Loucy (cell line): ENCODE measurements around the gene NRIP2.
"Not testable (repeated sequence)": the region's sequence is repeated elsewhere in the genome, so short reads cannot be mapped to it uniquely, and the experiment has no call there.

Source experiments
- H2AFZ ChIP-seq: fragments of 200-600 bp; sonication (generic); 2 replicates; pipeline ENCODE4 v1.6.0; 2016; ENCODE audit warnings: antibody characterized with exemption, mild to moderate bottlenecking, low read length, moderate library complexity
- H3F3A ChIP-seq: fragments of 200-600 bp; 2 replicates; pipeline ENCODE4 v1.6.0; 2016; ENCODE audit warnings: antibody characterized with exemption, low read depth, mild to moderate bottlenecking
- H3K27me3 ChIP-seq: fragments of 200-600 bp; sonication (generic); 2 replicates; pipeline ENCODE4 v1.6.1; 2014; ENCODE audit warnings: low read length, mild to moderate bottlenecking; ENCODE audit not compliant: insufficient read depth, poor library complexity, severe bottlenecking
- H3K36me3 ChIP-seq: fragments of 200-600 bp; sonication (generic); 2 replicates; pipeline ENCODE4 v1.6.1; 2016; ENCODE audit warnings: low read length; ENCODE audit not compliant: insufficient read depth
- H3K4me1 ChIP-seq: fragments of 200-600 bp; sonication (generic); 2 replicates; pipeline ENCODE4 v1.5.1; 2014; ENCODE audit warnings: low read length, mild to moderate bottlenecking; ENCODE audit not compliant: insufficient read depth, poor library complexity, severe bottlenecking
- H3K4me2 ChIP-seq: fragments of 200-600 bp; sonication (generic); 2 replicates; pipeline ENCODE4 v1.6.0; 2014; ENCODE audit warnings: antibody characterized with exemption, low read length, low read depth, mild to moderate bottlenecking; ENCODE audit not compliant: poor library complexity, severe bottlenecking
- H3K4me3 ChIP-seq: fragments of 200-600 bp; sonication (generic); 2 replicates; pipeline ENCODE4 v1.5.1; 2014; ENCODE audit warnings: low read length, mild to moderate bottlenecking, mixed read lengths; ENCODE audit not compliant: poor library complexity, severe bottlenecking
- H3K79me2 ChIP-seq: fragments of 200-600 bp; sonication (generic); 2 replicates; pipeline ENCODE4 v1.6.1; 2014; ENCODE audit warnings: low read length; ENCODE audit not compliant: insufficient read depth
- H3K9ac ChIP-seq: fragments of 200-600 bp; sonication (generic); 2 replicates; pipeline ENCODE4 v1.6.0; 2014; ENCODE audit warnings: mild to moderate bottlenecking, low read depth, low read length, moderate library complexity; ENCODE audit not compliant: poor library complexity, severe bottlenecking
- H3K9me2 ChIP-seq: fragments of 200-600 bp; sonication (generic); replicated peaks from 2 replicates; pipeline ENCODE4 v1.6.1; 2016; ENCODE audit warnings: low read depth, low read length, mixed read lengths
- H3K9me3 ChIP-seq: fragments of 200-600 bp; sonication (generic); 2 replicates; pipeline ENCODE4 v1.6.1; 2014; ENCODE audit warnings: mild to moderate bottlenecking, antibody characterized with exemption, low read length, low read depth; ENCODE audit not compliant: insufficient read depth
- H4K20me1 ChIP-seq: fragments of 200-600 bp; sonication (generic); 2 replicates; pipeline ENCODE4 v1.6.0; 2014; ENCODE audit warnings: antibody characterized with exemption, low read length, mild to moderate bottlenecking; ENCODE audit not compliant: insufficient read depth, poor library complexity, severe bottlenecking
- EZH2phosphoT487 ChIP-seq: fragments of 200-600 bp; IDR thresholded peaks from 2 replicates; pipeline ENCODE4 v1.6.1; 2018; ENCODE audit warnings: antibody characterized with exemption, mild to moderate bottlenecking, moderate library complexity, borderline replicate concordance
- TF ChIP-seq, protein P1 (sequence below): fragments of 200-600 bp; sonication (generic); conservative IDR thresholded peaks from 2 replicates; pipeline ENCODE4 v1.5.1; 2014; ENCODE audit warnings: mild to moderate bottlenecking, antibody characterized with exemption, low read length

Gene NRIP2

DNA sequence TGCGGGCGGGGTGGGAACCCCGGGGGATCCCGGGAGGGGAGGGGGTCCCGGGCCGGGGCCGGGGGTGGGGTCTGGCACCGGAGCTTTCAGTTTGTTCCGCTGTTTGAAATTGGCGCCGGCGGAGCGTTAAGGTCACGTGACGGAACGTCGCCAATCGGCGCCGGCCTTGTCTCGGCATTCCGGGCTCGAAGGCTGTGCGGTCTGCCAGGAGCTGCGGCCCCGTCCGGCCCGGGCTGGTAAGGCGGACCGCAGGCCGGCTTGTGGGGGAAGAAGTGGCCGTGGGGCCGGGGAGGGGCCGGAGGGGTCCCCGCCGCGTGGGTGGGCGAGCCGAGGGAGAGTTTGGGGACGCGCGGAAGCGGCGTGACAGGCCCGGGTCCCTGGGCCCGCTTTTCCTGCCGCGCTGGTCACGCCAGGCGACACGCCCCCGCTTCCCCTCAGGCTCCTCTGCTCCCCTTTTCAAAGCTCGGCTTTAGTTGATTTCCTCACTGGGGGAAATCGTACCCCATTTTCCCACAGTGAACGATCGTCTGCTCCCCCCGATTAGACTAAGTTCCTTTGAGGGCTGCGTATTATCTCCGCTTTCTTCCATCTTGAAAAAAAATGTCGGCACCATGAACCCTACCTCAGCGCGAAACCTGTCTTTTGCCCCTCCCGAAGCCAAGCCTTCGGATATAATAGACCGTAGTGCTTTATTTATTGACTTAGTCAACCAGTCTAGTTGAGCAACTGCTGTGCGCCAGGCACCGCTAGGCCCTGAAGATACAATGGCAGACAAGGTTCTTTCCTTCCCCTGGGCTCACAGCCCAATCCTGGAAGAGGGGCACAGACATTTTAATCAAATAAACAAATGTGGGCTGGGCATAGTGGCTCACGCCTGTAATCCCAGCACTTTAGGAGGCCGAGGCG is 42.5 kb upstream of the NRIP2 start, which contains the start of the genes FOXM1 and RHNO1:
FOXM1 (minus strand) TSS at position 128 of the 906 bp plus-strand sequence. CDS start 2,696 bp downstream, outside the sequence.
RHNO1 (plus strand) TSS at position 177 of the 906 bp plus-strand sequence. CDS start 8,144 bp downstream, outside the sequence.
- Histone ChIP-seq H3K79me2 (peaks cover 97% of the 10 kb centered on the region), H3K36me3 (peaks cover 12% of the 10 kb centered on the region; the same call in 1 of the 2 replicates), H3K27me3 (no peaks in the 10 kb centered on the region)

DNA sequence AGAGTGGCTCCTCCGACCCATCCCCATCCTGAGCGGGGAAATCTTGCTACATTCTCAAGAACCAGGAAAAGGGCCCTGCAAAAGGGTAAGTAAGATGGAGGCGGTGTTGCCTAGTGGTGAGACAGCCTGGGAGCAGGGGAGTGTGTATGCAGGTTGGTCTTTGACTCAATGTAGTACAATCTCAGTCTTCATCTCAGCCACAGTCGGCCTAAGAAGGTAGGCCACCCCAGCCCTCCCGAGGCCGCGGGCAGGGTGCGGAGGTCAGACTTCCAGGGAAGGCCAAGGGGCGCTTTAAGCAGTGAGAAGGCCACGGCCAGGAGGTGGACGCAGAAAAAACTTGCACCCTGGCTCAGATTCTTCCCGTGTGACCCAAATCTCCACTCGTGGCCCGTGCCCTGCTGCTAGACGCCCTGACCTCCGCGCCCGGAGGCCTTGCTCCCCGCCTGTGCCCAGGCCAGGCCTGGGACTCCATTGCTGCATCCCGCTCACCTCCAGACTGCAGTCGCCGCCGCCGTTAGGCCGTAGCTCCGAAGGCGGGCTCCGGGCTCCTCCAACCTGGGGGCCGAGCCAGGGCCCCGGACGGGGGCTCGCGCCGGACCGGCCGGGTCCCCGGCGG is 41.7 kb upstream of the NRIP2 start:
- H3K4me2 ChIP-seq: peak overlapping the region; percentile 87
- TF ChIP-seq, protein P1, sequence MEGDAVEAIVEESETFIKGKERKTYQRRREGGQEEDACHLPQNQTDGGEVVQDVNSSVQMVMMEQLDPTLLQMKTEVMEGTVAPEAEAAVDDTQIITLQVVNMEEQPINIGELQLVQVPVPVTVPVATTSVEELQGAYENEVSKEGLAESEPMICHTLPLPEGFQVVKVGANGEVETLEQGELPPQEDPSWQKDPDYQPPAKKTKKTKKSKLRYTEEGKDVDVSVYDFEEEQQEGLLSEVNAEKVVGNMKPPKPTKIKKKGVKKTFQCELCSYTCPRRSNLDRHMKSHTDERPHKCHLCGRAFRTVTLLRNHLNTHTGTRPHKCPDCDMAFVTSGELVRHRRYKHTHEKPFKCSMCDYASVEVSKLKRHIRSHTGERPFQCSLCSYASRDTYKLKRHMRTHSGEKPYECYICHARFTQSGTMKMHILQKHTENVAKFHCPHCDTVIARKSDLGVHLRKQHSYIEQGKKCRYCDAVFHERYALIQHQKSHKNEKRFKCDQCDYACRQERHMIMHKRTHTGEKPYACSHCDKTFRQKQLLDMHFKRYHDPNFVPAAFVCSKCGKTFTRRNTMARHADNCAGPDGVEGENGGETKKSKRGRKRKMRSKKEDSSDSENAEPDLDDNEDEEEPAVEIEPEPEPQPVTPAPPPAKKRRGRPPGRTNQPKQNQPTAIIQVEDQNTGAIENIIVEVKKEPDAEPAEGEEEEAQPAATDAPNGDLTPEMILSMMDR: no peak
- TF ChIP-seq EZH2phosphoT487: no peak
- H3K4me1 ChIP-seq: peaks cover 43% of the 10 kb centered on the region
- H3K9me3 ChIP-seq: no peaks in the 10 kb centered on the region
- no peaks in the 10 kb centered on the region for H3K9me2 ChIP-seq
- no peaks in the 10 kb centered on the region for H3F3A ChIP-seq
- H3K36me3 ChIP-seq: peaks cover 17% of the 10 kb centered on the region; the same call in 1 of the 2 replicates
- H3K27me3 ChIP-seq: no peaks in the 10 kb centered on the region
- H3K79me2 ChIP-seq: peaks cover 97% of the 10 kb centered on the region
- H4K20me1 ChIP-seq: peaks cover 17% of the 10 kb centered on the region
- peak overlapping the region; percentile 92 for H3K9ac ChIP-seq
- H2AFZ ChIP-seq: peak overlapping the region; percentile 74
- H3K4me3 ChIP-seq: peak overlapping the region; percentile 91

More for the DNA sequence above, 42.5 kb upstream of the NRIP2 start, which contains the start of the genes FOXM1 and RHNO1:
- Histone ChIP-seq H4K20me1 (peaks cover 17% of the 10 kb centered on the region), H2AFZ (peak within 1 kb of the TSS; percentile 74), H3K9me2 (no peaks in the 10 kb centered on the region), H3K4me3 (peak within 1 kb of the TSS; percentile 91), H3K4me1 (peaks cover 40% of the 10 kb centered on the region), H3F3A (no peaks in the 10 kb centered on the region), H3K4me2 (peak within 1 kb of the TSS; percentile 87), H3K9ac (peak within 1 kb of the TSS; percentile 92), H3K9me3 (no peaks in the 10 kb centered on the region)
- TF ChIP-seq EZH2phosphoT487: no peak
- TF ChIP-seq, protein P1: no peak

DNA sequence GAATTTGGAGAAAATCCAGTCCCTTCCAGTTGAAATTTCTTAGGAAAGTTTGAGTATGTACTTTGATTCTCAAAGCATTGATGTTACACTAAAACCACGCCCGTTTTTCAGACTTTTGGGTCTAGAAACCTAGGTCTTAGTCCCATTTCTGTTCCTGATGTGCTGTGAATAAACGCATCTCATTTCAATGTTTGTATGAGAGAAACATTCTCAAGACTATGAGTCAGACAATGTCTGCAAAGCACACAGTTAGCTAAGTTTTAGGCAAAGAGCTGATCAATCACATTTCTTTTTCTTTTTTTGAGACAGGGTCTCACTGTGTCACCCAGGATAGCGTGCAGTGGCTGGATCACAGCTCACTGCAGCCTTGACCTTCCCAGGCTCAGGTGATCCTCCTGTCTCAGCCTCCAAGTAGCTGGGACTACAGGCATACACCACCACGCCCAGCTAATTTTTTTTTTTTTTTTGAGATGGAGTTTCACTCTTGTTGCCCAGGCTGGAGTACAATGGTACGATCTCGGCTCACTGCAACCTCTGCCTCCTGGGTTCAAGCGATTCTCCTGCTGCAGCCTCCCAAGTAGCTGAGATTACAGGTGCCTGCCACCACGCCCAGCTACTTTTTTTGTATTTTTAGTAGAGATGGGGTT is 34.3 kb upstream of the NRIP2 start:
- H3K27me3 ChIP-seq, H2AFZ ChIP-seq, H3K9me2 ChIP-seq, H3K9me3 ChIP-seq, H4K20me1 ChIP-seq, H3K4me3 ChIP-seq, H3K4me2 ChIP-seq, H3F3A ChIP-seq, H3K9ac ChIP-seq: not testable (repeated sequence)
- peaks cover 51% of the 10 kb centered on the region for H3K79me2 ChIP-seq
- peaks cover 76% of the 10 kb centered on the region; the same call in 1 of the 2 replicates for H3K36me3 ChIP-seq
- peaks cover 15% of the 10 kb centered on the region for H3K4me1 ChIP-seq
